GM12878 (cell line): Measurements from ENCODE around the gene GDI2. TPM values are rescaled to one million over a fixed set of nuclear protein-coding genes. Genes with fewer than 3 reads are reported as not detected.
"Not testable (repeated sequence)": the region's sequence is repeated elsewhere in the genome, so short reads cannot be mapped to it uniquely, and the experiment has no call there.

Source experiments
- ATAC-seq: fragments of 200-7000 bp; cut with Tn5 transposase; 3 replicates; pipeline ENCODE4 v1.9.1; 2020; ENCODE audit warnings: mild to moderate bottlenecking, moderate library complexity
- BruUV-seq: library from RNA; stranded (reverse); fragments of 400-500 nt; replicated peaks from 2 replicates; lab custom pipeline; 2021; lab: Mats Ljungman, UMichigan
- CTCF ChIA-PET: fragments of 300-600 bp; sonication (Branson Sonifier 250); formaldehyde crosslinking; extraction: SDS; loops from one replicate; lab custom pipeline; 2021; ENCODE audit warnings: inconsistent platforms; lab: Yijun Ruan, JAX
- POLR2A ChIA-PET: fragments of 350-600 bp; formaldehyde crosslinking; extraction: SDS; loops from one replicate; lab custom pipeline; 2021; ENCODE audit warnings: inconsistent platforms; lab: Charles Lee
- RAD21 ChIA-PET: fragments of 300-600 bp; sonication (Branson Sonifier 250); formaldehyde crosslinking; loops from one replicate; lab custom pipeline; 2023; ENCODE audit warnings: antibody characterized with exemption; ENCODE audit not compliant: unreplicated experiment; lab: Charles Lee
- SMC1A ChIA-PET: fragments of 300-600 bp; sonication (Branson Sonifier 250); formaldehyde crosslinking; loops from one replicate; lab custom pipeline; 2023; ENCODE audit not compliant: unreplicated experiment, uncharacterized antibody; lab: Charles Lee
- DNase-seq: peaks from one replicate; pipeline ENCODE4 v3.0.0-alpha.2; 2011; ENCODE audit warnings: low read depth, low spot score
- FAIRE-seq: peaks from 3 replicates; lab custom pipeline; 2011; peaks lifted over from hg19 to GRCh38; lab: Jason Lieb, UNC
- H2AFZ ChIP-seq: 2 replicates; pipeline ENCODE4 v1.6.0; 2011; ENCODE audit warnings: low read depth, low read length, control low read depth; ENCODE audit not compliant: control insufficient read depth
- H3K27ac ChIP-seq: 2 replicates; pipeline ENCODE4 v1.5.1; 2011; ENCODE audit warnings: control low read depth; ENCODE audit not compliant: control insufficient read depth, insufficient read depth
- H3K27me3 ChIP-seq, 2 experiments: replicated peaks in 1 of 2; 2 replicates each; pipeline versions ENCODE4 v1.6.0 to v1.6.1; 2011; ENCODE audit warnings: low read length in 1 of 2; ENCODE audit not compliant: control insufficient read depth in 2 of 2, insufficient read depth in 2 of 2
- H3K36me3 ChIP-seq, 2 experiments: 2 replicates each; pipeline ENCODE4 v1.5.1; 2011; ENCODE audit warnings: low read length in 1 of 2; ENCODE audit not compliant: control insufficient read depth in 2 of 2, insufficient read depth in 2 of 2
- H3K4me1 ChIP-seq: 2 replicates; pipeline ENCODE4 v1.6.1; 2011; ENCODE audit warnings: mild to moderate bottlenecking, low read length, moderate library complexity, mixed read lengths; ENCODE audit not compliant: control insufficient read depth, insufficient read depth
- H3K4me2 ChIP-seq: 2 replicates; pipeline ENCODE4 v1.6.0; 2011; ENCODE audit warnings: control low read depth; ENCODE audit not compliant: control insufficient read depth, insufficient read depth
- H3K4me3 ChIP-seq: fragments of 200-600 bp; sonication (generic); 2 replicates; pipeline ENCODE4 v1.5.1; 2016
- H3K79me2 ChIP-seq: 2 replicates; pipeline ENCODE4 v1.6.0; 2011; ENCODE audit warnings: low read length; ENCODE audit not compliant: control insufficient read depth, insufficient read depth
- H3K9ac ChIP-seq: 2 replicates; pipeline ENCODE4 v1.8.0; 2011; ENCODE audit warnings: low read length, control low read depth, mixed read lengths; ENCODE audit not compliant: control insufficient read depth, insufficient read depth
- H3K9me3 ChIP-seq: replicated peaks from 3 replicates; pipeline ENCODE4 v1.5.1; 2011; ENCODE audit warnings: mild to moderate bottlenecking, low read length; ENCODE audit not compliant: control insufficient read depth, insufficient read depth
- H4K20me1 ChIP-seq: 2 replicates; pipeline ENCODE4 v1.6.0; 2011; ENCODE audit not compliant: control insufficient read depth, insufficient read depth
- MXI1 ChIP-seq: fragments of 150-350 bp; IDR thresholded peaks from 2 replicates; pipeline ENCODE4 v1.6.1; 2011; ENCODE audit warnings: low read depth, mild to moderate bottlenecking, inconsistent platforms, low read length, improper control_type of control experiment
- NFIC ChIP-seq: IDR thresholded peaks from 2 replicates; pipeline ENCODE4 v1.6.1; 2012; ENCODE audit warnings: low read depth, mild to moderate bottlenecking, inconsistent platforms, low read length, moderate library complexity
- NFYB ChIP-seq: IDR thresholded peaks from 2 replicates; pipeline ENCODE4 v1.6.1; 2011; ENCODE audit warnings: low read depth, mild to moderate bottlenecking, low read length, improper control_type of control experiment, moderate library complexity; ENCODE audit not compliant: insufficient read depth
- WGBS: methylation state at CpG from one replicate; pipeline ENCODE4 v1.1.6; 2016; ENCODE audit warnings: low lambda C conversion rate; ENCODE audit not compliant: insufficient replicate concordance, insufficient coverage; ENCODE audit errors: missing lambda C conversion rate; 5-methylcytosine and 5-hydroxymethylcytosine counted together
- in situ Hi-C: fragments of 300-500 bp; cut with MboI; formaldehyde crosslinking; loops from 9 replicates; pipeline ENCODE4 v1.14.3; 2018; ENCODE audit warnings: mixed read lengths
- intact Hi-C: fragments of 100-400 bp; cut with micrococcal nuclease; formaldehyde crosslinking; loops from one replicate; pipeline ENCODE4 v1.14.2; 2022; ENCODE audit not compliant: unreplicated experiment
- polyA plus RNA-seq, 11 experiments: library from polyadenylated mRNA; depleted of rRNA in 4 of 11; unstranded in 6 of 11; stranded (reverse) in 5 of 11; fragments of >200 nt; fragmentation: Nextera tagmentation in 4 of 11; fragmentation: Illumina TruSeq in 1 of 11; extraction: Ambion mirVana in 4 of 11; extraction: Trizol in 1 of 11; gene quantifications; 1 replicate in 1 of 11; 2 replicates in 10 of 11; pipeline versions ENCODE4 v1.2.1 to v1.2.3, GENCODE V29; 2011 to 2016; ENCODE audit warnings: inconsistent platforms in 2 of 11, missing spikeins in 2 of 11, low read depth in 1 of 11
- total RNA-seq, 4 experiments: library from RNA; depleted of rRNA in 3 of 4; stranded (reverse); fragments of >200 nt in 3 of 4; fragmentation: Illumina TruSeq in 1 of 4; extraction: Trizol in 1 of 4; gene quantifications; 2 replicates each; pipeline versions ENCODE4 v1.2.1 to v1.2.3, GENCODE V29; 2013 to 2021

Gene GDI2
- total and polyA plus RNA-seq, 10 of the 15 experiments (the other 5 are each of a cell fraction or from before 2014, with no cell fraction given), result 261 to 395 (median 276) TPM

GRCh38 chr10:5809527-5810154 is 3.6 kb downstream of the GDI2 start:
- Histone ChIP-seq H3K9ac (peak overlapping the region; percentile 49; the same call in 1 of the 2 replicates), H2AFZ (no peak overlapping the region), H3K9me3 (no peaks in the 10 kb centered on the region; the same call in 2 of the 3 replicates), H4K20me1 (peaks cover 14% of the 10 kb centered on the region), H3K4me3 (peak overlapping the region; percentile 91), H3K4me1 (peaks cover 10% of the 10 kb centered on the region), H3K27ac (no peak overlapping the region; the same call in 1 of the 2 replicates), H3K27me3 (no peaks in the 10 kb centered on the region), H3K36me3 (peaks cover 0 to 14% of the 10 kb centered on the region in 2 experiments; a peak in 3 of 4 replicates), H3K4me2 (peak overlapping the region; percentile 92), H3K79me2 (peaks cover 95% of the 10 kb centered on the region)
- intact Hi-C loops (loop anchor here (5.0 kb wide), 1 partner anchor 83 kb away; the partner anchor contains the start of gene FBH1), in situ Hi-C loops (no loop called here)
- RAD21 ChIA-PET, result interaction anchor here (0.8 to 12.5 kb wide), 14 partner anchors 8 to 94 kb away, joined by 3 to 183 read pairs (median 4); partner anchors contain the start of genes ANKRD16 and FBH1
- peak; percentile 18 for FAIRE-seq
- no peak for DNase-seq
- 9% methylated on average over 4 of the region's 4 CpGs for WGBS
- CTCF ChIA-PET, result interaction anchor here (0.7 to 2.7 kb wide), 11 partner anchors 9 to 167 kb away, joined by 3 to 14 read pairs (median 4); no protein-coding TSS in a partner anchor
- BruUV-seq, result no TSS peak
- peak; percentile 17 for ATAC-seq
- POLR2A ChIA-PET, result interaction anchor here (1.0 to 4.8 kb wide), 10 partner anchors 10 to 240 kb away, joined by 3 to 32 read pairs (median 5); partner anchors contain the start of genes ANKRD16 and FBH1
- TF ChIP-seq NFIC, result 0 out of 2 replicates have a peak, but pooled peaks have one; percentile 4
- no peak for TF ChIP-seq MXI1
- TF ChIP-seq NFYB, result peak; percentile 82
- SMC1A ChIA-PET, result interaction anchor here (0.7 to 4.0 kb wide), 27 partner anchors 8 to 161 kb away, joined by 3 to 54 read pairs (median 4); no protein-coding TSS in a partner anchor

- Histone ChIP-seq H3K4me2 (peak overlapping the region; percentile 92), H3K4me3 (peak overlapping the region; percentile 91; the same call in 1 of the 2 replicates), H4K20me1 (peaks cover 14% of the 10 kb centered on the region), H3K79me2 (peaks cover 95% of the 10 kb centered on the region), H3K36me3 (peaks cover 0 to 14% of the 10 kb centered on the region in 2 experiments; a peak in 3 of 4 replicates)
- H3K27ac ChIP-seq, H3K4me1 ChIP-seq, BruUV-seq, H3K9me3 ChIP-seq, FAIRE-seq, DNase-seq, H3K9ac ChIP-seq, intact Hi-C loops, H3K27me3 ChIP-seq, ATAC-seq, H2AFZ ChIP-seq, in situ Hi-C loops: not testable (repeated sequence)
- CTCF ChIA-PET, result interaction anchor here (1.0 to 2.7 kb wide), 10 partner anchors 10 to 167 kb away, joined by 3 to 14 read pairs (median 4); no protein-coding TSS in a partner anchor
- POLR2A ChIA-PET, result interaction anchor here (0.6 to 4.8 kb wide), 10 partner anchors 11 to 324 kb away, joined by 3 to 32 read pairs (median 4); partner anchors contain the start of genes ANKRD16 and FBH1
- 44% methylated on average over 7 of the region's 7 CpGs for WGBS
- RAD21 ChIA-PET, result interaction anchor here (0.7 to 12.5 kb wide), 12 partner anchors 8 to 178 kb away, joined by 3 to 183 read pairs (median 4); partner anchors contain the start of genes ANKRD16 and FBH1
- SMC1A ChIA-PET, result interaction anchor here (0.7 to 4.0 kb wide), 17 partner anchors 9 to 117 kb away, joined by 3 to 54 read pairs (median 5); no protein-coding TSS in a partner anchor
Measured at GRCh38 chr10:5808783-5809392, 4.3 kb downstream of the GDI2 start.
